Nephron progenitor cell (in vitro differentiated cells): Measurements from ENCODE around the gene TTC33.
"Not testable (repeated sequence)": the region's sequence is repeated elsewhere in the genome, so short reads cannot be mapped to it uniquely, and the experiment has no call there.

ENCODE experiments used
- DNase-seq: peaks from one replicate; pipeline ENCODE4 v3.0.0; 2021
- H3K27ac Mint-ChIP-seq: 2 replicates; pipeline ENCODE4 v1.8.0; 2021; ENCODE audit warnings: mild to moderate bottlenecking, moderate library complexity, mixed read lengths
- H3K27me3 Mint-ChIP-seq: 2 replicates; pipeline ENCODE4 v1.8.0; 2021; ENCODE audit warnings: mild to moderate bottlenecking, low read depth, mixed read lengths; ENCODE audit not compliant: poor library complexity
- H3K36me3 Mint-ChIP-seq: 2 replicates; pipeline ENCODE4 v1.8.0; 2021; ENCODE audit warnings: low read depth, mixed read lengths
- H3K4me1 Mint-ChIP-seq: 2 replicates; pipeline ENCODE4 v1.8.0; 2021; ENCODE audit warnings: mixed read lengths
- H3K4me3 Mint-ChIP-seq: 2 replicates; pipeline ENCODE4 v1.8.0; 2021; ENCODE audit warnings: mild to moderate bottlenecking, moderate library complexity, mixed read lengths
- H3K9me3 Mint-ChIP-seq: 2 replicates; pipeline ENCODE4 v1.8.0; 2021; ENCODE audit warnings: mild to moderate bottlenecking, moderate library complexity, mixed read lengths
- TF ChIP-seq, protein P1 (sequence below): fragments of 200-600 bp; sonication (generic); IDR thresholded peaks from 2 replicates; pipeline ENCODE4 v1.5.0; 2021; ENCODE audit warnings: antibody characterized with exemption

The TTC33 gene

DNA sequence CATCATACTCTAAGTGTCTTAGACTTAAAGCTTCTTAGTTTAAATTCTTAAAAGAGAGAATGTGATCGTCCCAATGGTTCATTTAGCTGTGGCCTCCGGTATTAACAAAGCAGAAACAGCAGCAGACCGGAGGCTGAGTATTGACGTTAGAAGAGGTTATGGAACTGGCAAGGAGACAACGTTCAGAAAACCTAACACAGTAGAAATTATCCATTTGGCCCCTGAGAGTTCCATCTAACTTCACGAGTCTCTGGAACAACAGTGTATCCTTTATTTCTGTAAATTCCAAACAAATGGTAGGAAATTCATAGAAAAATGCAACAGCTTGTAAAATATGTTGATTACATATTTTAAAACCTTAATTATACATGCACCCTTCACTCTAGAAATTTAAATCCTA is 183.4 kb downstream of the TTC33 start:
- Mint-ChIP-seq H3K27ac (no peak overlapping the region), H3K27me3 (peaks cover 4% of the 10 kb centered on the region), H3K4me3 (no peak overlapping the region), H3K4me1 (peaks cover 7% of the 10 kb centered on the region), H3K9me3 (no peaks in the 10 kb centered on the region), H3K36me3 (no peaks in the 10 kb centered on the region)
- TF ChIP-seq, protein P1, sequence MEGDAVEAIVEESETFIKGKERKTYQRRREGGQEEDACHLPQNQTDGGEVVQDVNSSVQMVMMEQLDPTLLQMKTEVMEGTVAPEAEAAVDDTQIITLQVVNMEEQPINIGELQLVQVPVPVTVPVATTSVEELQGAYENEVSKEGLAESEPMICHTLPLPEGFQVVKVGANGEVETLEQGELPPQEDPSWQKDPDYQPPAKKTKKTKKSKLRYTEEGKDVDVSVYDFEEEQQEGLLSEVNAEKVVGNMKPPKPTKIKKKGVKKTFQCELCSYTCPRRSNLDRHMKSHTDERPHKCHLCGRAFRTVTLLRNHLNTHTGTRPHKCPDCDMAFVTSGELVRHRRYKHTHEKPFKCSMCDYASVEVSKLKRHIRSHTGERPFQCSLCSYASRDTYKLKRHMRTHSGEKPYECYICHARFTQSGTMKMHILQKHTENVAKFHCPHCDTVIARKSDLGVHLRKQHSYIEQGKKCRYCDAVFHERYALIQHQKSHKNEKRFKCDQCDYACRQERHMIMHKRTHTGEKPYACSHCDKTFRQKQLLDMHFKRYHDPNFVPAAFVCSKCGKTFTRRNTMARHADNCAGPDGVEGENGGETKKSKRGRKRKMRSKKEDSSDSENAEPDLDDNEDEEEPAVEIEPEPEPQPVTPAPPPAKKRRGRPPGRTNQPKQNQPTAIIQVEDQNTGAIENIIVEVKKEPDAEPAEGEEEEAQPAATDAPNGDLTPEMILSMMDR: no peak
- DNase-seq: no peak

DNA sequence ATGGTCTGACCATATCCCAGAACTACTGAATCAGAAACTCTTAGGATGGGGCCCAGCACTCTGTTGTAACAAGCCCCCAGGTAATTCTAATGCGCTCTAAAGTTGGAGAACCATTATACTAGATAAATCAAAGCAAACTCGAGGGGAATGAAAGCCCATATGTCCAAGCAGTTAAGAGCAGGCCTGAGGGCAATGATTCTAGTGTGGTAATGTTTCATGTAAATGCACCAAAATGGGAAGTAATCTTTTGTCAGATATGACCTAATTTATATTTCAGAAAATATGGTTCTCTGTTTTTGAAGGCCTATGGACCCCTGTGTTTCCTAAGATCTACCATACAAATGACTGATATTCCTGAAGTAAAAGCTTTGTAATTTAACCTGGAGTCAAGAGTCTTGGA is 184.0 kb downstream of the TTC33 start:
- Mint-ChIP-seq H3K4me1 (peaks cover 7% of the 10 kb centered on the region), H3K27me3 (peaks cover 4% of the 10 kb centered on the region), H3K9me3 (no peaks in the 10 kb centered on the region), H3K4me3 (no peak overlapping the region), H3K27ac (no peak overlapping the region), H3K36me3 (no peaks in the 10 kb centered on the region)
- TF ChIP-seq, protein P1: no peak
- no peak for DNase-seq

DNA sequence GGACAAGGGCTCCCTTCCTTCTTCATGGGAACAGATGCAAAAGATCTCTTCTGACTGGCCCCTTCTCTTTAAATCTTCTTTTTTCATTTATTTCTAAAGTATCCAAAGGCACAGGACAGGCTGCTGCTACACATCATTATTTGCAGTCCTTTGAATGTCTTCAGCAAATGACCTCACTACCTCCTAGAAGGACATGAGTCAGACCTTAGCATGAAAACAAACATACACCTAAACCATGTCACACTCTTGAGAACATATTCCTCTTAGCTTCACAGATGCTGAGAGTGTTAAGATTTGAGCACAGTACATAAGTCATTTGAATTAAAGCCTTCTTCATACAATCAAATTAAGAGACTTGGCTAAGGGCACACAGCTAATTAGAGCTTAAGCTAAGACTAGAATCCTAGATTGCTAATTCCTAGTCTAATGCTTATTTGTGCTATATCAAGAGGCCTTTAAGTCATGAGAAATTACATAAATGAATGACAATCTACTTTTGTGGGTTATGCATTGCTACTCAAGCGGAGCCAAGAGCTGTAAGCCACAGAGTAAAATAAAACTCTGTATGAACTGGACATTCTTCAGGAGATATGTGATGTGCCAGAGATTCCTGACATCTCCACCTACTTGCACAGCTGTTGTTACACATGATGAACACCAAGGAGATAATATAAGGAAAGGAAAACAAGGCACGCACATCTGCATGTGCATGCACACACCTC is 185.2 kb downstream of the TTC33 start:
- TF ChIP-seq, protein P1: no peak
- Mint-ChIP-seq H3K27ac (no peak overlapping the region), H3K9me3 (no peaks in the 10 kb centered on the region), H3K4me3 (no peak overlapping the region), H3K4me1 (peaks cover 2% of the 10 kb centered on the region), H3K27me3 (peaks cover 4% of the 10 kb centered on the region), H3K36me3 (no peaks in the 10 kb centered on the region)
- no peak for DNase-seq

DNA sequence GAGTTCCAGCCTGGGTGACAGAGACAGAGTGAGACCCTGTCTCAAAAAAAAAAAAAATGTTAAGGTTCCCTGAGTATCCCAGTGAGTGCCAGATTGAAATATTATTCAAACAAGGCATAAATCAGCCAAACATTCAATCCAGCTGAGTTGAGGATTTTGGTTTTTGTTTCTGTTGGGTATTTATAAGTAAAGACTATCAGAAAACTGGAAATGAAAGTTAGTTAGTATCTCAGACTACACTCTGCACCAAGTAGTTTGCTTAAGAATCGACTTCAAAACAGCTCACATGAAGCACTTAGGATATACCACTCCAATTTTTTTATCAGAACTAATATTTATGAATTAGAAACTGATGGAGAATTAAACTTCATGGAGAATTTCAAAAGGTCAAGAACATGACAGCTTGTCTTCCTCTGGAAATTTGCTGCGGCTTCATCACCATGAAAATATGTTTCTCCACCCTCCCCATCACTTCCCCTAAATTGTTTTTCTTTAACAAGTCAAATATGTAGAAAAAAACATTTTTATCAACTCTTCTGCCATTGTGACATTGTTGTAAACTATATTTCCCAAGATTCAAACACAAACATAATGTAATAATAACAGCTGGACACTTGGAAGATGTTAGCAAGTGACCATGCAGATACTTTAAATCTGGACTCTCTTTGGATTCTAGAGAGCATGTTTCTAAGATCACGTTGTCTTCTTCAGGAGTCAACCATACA is 186.1 kb downstream of the TTC33 start:
- Mint-ChIP-seq H3K4me3 (no peak overlapping the region), H3K27ac (no peak overlapping the region), H3K9me3 (no peaks in the 10 kb centered on the region), H3K36me3 (no peaks in the 10 kb centered on the region), H3K27me3 (peaks cover 4% of the 10 kb centered on the region), H3K4me1 (no peaks in the 10 kb centered on the region)
- TF ChIP-seq, protein P1: no peak
- no peak for DNase-seq

DNA sequence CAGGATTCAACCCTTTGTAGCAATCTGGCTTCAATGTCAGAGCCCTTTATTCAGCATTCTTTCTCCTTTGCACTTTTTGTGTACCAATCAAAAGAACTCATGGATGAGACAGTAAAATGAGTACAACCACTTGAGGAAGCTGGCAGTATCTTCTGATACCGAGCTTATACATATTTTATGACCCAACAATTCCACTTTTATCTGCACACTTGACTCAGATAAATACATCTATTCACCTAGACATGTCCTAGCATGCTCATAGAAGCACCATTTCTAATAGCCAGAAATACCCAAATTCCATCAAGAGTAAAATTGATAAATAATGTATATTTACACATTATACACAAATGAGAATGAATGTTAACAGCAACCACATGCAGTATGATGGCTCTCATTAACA is 187.2 kb downstream of the TTC33 start:
- DNase-seq: no peak
- no peak overlapping the region for H3K27ac Mint-ChIP-seq
- H3K36me3 Mint-ChIP-seq: no peaks in the 10 kb centered on the region
- H3K9me3 Mint-ChIP-seq: no peaks in the 10 kb centered on the region
- H3K4me1 Mint-ChIP-seq: no peaks in the 10 kb centered on the region
- TF ChIP-seq, protein P1: no peak
- H3K4me3 Mint-ChIP-seq: no peak overlapping the region
- peaks cover 4% of the 10 kb centered on the region for H3K27me3 Mint-ChIP-seq

DNA sequence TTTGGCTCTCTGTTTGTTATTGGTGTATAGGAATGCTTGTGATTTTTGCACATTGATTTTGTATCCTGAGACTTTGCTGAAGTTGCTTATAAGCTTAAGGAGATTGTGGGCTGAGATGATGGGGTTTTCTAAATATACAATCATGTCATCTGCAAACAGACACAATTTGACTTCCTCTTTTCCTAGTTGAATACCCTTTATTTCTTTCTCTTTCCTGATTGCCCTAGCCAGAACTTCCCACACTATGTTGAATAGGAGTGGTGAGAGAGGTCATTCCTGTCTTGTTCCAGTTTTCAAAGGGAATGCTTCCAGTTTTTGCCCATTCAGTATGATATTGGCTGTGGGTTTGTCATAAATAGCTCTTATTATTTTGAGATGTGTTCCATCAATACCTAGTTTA is 192.6 kb downstream of the TTC33 start:
- not testable (repeated sequence) for H3K27ac Mint-ChIP-seq, H3K4me3 Mint-ChIP-seq, H3K9me3 Mint-ChIP-seq, DNase-seq, H3K27me3 Mint-ChIP-seq, H3K4me1 Mint-ChIP-seq, H3K36me3 Mint-ChIP-seq
